ENCODE measurements around the gene TBC1D21. TPM values are rescaled to one million over a fixed set of nuclear protein-coding genes. Genes with fewer than 3 reads are reported as not detected.
A peak's percentile ranks its signal among the peaks of the same experiment; 100 is the strongest.

The TBC1D21 gene
- total RNA-seq, 2 experiments from 2014 or later = not detected

DNA sequence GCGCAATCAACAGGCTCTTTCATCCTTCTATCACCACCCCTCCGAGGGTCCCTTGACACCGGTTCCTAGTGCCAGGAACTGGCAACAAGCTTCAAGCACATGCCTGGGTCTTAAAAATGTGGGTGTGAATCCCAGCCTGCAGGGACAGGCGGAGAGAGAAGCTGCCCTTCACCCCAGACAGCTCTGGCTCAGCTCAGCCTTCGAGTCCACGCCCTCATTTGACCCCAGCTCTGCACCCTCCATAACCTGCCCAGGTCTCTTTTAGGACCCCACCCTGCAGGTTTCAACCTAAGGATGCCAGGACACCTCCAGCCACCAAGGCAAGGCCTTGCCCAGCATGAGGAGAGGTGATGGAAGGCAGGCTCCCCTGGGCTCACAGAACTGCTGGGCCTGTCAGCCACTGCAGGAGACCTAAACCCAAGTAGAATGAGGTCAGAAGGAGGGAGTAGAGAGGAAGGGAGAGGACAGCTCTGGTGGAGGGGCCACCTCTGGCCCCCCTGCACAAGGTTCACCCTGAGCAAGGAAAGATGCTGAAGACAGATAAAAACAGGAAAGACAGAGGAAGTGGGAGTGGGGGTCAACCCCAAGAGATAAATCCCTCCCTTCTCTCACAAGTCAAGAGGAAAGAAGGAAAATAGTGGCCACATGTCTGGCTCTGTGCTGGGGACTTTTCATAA lies 50.3 kb downstream of the TBC1D21 start:
- Histone ChIP-seq H3K9me3 (ENCODE audit: control insufficient read depth in 1 of 2, insufficient read depth in 1 of 2, low read length in 2 of 2) (peaks cover 0 to 7% of the 10 kb centered on the region in 2 experiments), H3K4me3 (ENCODE audit: low read length) (no peak overlapping the region), H3K36me3 (ENCODE audit: insufficient read depth, low read length) (peaks cover 2% of the 10 kb centered on the region), H3K27me3 (ENCODE audit: control insufficient read depth in 1 of 2, insufficient read depth in 2 of 2, low read length in 2 of 2) (no peaks in the 10 kb centered on the region), H3K4me1 (ENCODE audit: insufficient read depth, low read length) (peaks cover 83% of the 10 kb centered on the region), H3K27ac (ENCODE audit: low read depth in 1 of 2, low read length in 2 of 2) (peak overlapping the region in 1 of 2 donors; percentile 63)
- Mint-ChIP-seq H3K4me3 (peak overlapping the region; percentile 67), H3K36me3 (ENCODE audit: low read depth) (peaks cover 17% of the 10 kb centered on the region), H3K4me1 (ENCODE audit: low read depth) (peaks cover 53% of the 10 kb centered on the region), H3K27me3 (no peaks in the 10 kb centered on the region), H3K27ac (peak overlapping the region; percentile 85), H3K9me3 (no peaks in the 10 kb centered on the region)
- DNase-seq (no peak), ATAC-seq (ENCODE audit: poor library complexity) (no peak)
- POLR2A ChIA-PET = no interaction called here
- TF ChIP-seq, protein P1, sequence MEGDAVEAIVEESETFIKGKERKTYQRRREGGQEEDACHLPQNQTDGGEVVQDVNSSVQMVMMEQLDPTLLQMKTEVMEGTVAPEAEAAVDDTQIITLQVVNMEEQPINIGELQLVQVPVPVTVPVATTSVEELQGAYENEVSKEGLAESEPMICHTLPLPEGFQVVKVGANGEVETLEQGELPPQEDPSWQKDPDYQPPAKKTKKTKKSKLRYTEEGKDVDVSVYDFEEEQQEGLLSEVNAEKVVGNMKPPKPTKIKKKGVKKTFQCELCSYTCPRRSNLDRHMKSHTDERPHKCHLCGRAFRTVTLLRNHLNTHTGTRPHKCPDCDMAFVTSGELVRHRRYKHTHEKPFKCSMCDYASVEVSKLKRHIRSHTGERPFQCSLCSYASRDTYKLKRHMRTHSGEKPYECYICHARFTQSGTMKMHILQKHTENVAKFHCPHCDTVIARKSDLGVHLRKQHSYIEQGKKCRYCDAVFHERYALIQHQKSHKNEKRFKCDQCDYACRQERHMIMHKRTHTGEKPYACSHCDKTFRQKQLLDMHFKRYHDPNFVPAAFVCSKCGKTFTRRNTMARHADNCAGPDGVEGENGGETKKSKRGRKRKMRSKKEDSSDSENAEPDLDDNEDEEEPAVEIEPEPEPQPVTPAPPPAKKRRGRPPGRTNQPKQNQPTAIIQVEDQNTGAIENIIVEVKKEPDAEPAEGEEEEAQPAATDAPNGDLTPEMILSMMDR (IDR thresholded peaks at IDR 0.05) = no peak
- CTCF ChIA-PET = interaction anchor here (1.5 kb wide), 1 partner anchor 16 kb away, joined by 3 read pairs; no protein-coding TSS in a partner anchor
- intact Hi-C loops (cut with DNase I, micrococcal nuclease) = no loop called here

DNA sequence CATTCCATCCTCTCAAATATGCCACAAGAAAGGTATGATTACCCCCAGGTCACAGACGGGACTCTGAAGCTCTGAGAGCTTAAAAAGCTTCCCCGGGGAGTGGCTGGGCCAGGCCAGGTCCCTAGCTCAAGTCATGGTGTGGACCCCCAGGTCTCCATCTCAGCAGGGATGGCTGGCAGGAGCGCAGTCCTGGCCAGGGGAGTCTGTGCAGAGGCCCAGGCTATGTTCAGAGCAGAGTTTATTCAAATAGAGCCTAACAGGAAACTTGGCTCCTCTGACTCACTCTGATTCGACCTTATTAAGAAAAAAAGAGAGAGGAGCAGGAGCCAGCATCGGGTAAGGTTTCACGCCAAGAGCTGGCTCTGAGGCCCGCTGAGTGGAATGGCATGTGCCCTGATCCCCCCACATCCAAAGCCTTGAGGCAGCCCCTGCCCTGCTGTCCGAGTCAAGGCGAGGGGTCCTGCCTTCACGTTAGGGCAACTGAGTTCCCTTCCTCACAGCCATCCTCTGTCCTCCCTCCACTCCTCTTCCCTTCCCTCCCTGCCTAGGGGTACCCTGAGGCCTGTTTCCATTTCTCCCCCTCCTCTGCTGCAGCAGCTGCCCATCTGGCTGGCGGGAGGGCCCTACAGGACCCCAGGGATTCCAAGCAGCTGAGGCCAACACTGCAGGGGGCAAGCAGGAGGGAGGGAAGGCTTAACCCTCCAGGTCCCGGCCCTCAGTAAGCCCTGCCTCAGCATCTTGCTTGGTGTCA lies 51.0 kb downstream of the TBC1D21 start:
- Mint-ChIP-seq H3K27me3 (no peaks in the 10 kb centered on the region), H3K4me3 (peak overlapping the region; percentile 67)
- POLR2A ChIA-PET = no interaction called here

DNA sequence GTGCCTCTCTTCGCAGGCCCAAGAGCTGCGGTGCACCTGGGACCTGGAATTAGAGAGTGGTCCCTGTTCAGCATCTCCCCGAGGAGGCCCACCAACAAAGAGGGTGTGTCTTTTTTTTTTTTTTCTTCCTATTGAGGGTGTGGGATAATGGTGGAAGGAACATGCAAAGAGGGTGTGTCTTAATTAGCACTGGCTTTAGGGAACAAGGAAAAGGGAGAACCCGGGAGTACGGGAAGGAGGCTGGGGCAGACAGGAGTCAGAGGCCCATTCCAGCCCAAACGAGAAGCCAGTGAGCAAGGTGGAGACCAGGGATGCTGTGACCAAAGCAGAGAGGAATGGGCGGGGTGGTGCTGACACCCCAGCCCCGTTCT lies 52.5 kb downstream of the TBC1D21 start:
- ATAC-seq (ENCODE audit: poor library complexity) = no peak
- CTCF ChIA-PET = no interaction called here
- DNase-seq = no peak
- intact Hi-C loops (cut with DNase I, micrococcal nuclease) = loop anchor here in 1 of 2 experiments (5.0 kb wide), 1 partner anchor 54 kb away; the partner anchor contains the start of gene TBC1D21
- Histone ChIP-seq H3K27ac (ENCODE audit: low read depth in 1 of 2, low read length in 2 of 2) (no peak overlapping the region), H3K36me3 (ENCODE audit: insufficient read depth, low read length) (no peaks in the 10 kb centered on the region), H3K9me3 (ENCODE audit: control insufficient read depth in 1 of 2, insufficient read depth in 1 of 2, low read length in 2 of 2) (no peaks in the 10 kb centered on the region), H3K4me1 (ENCODE audit: insufficient read depth, low read length) (peaks cover 84% of the 10 kb centered on the region), H3K27me3 (ENCODE audit: control insufficient read depth in 1 of 2, insufficient read depth in 2 of 2, low read length in 2 of 2) (no peaks in the 10 kb centered on the region), H3K4me3 (ENCODE audit: low read length) (no peak overlapping the region)
- H3K9me3 Mint-ChIP-seq = no peaks in the 10 kb centered on the region
- H3K36me3 Mint-ChIP-seq (ENCODE audit: low read depth) = no peaks in the 10 kb centered on the region
- TF ChIP-seq, protein P1 (IDR thresholded peaks at IDR 0.05) = no peak
- no peak overlapping the region for H3K27ac Mint-ChIP-seq
- H3K27me3 Mint-ChIP-seq = no peaks in the 10 kb centered on the region
- H3K4me1 Mint-ChIP-seq (ENCODE audit: low read depth) = peaks cover 49% of the 10 kb centered on the region
- H3K4me3 Mint-ChIP-seq = peak overlapping the region; percentile 65
- POLR2A ChIA-PET = interaction anchor here (0.6 to 2.4 kb wide), 2 partner anchors 69 to 801 kb away, joined by 3 to 9 read pairs; partner anchors contain the start of gene PML

More for the DNA sequence above, 51.0 kb downstream of the TBC1D21 start:
- no peaks in the 10 kb centered on the region for H3K9me3 Mint-ChIP-seq
- TF ChIP-seq, protein P1 (IDR thresholded peaks at IDR 0.05) = no peak
- intact Hi-C loops (cut with DNase I, micrococcal nuclease) = no loop called here
- Histone ChIP-seq H3K27ac (ENCODE audit: low read depth in 1 of 2, low read length in 2 of 2) (peak overlapping the region; percentile 44 to 63), H3K9me3 (ENCODE audit: control insufficient read depth in 1 of 2, insufficient read depth in 1 of 2, low read length in 2 of 2) (peaks cover 0 to 1% of the 10 kb centered on the region in 2 experiments), H3K4me1 (ENCODE audit: insufficient read depth, low read length) (peaks cover 89% of the 10 kb centered on the region), H3K4me3 (ENCODE audit: low read length) (no peak overlapping the region), H3K27me3 (ENCODE audit: control insufficient read depth in 1 of 2, insufficient read depth in 2 of 2, low read length in 2 of 2) (no peaks in the 10 kb centered on the region), H3K36me3 (ENCODE audit: insufficient read depth, low read length) (peaks cover 2% of the 10 kb centered on the region)
- DNase-seq (peak in 4 of 14 experiments; percentile 32 to 54 (median 42)), ATAC-seq (ENCODE audit: poor library complexity) (peak; percentile 10)
- H3K27ac Mint-ChIP-seq = peak overlapping the region; percentile 85
- CTCF ChIA-PET = interaction anchor here (1.5 kb wide), 1 partner anchor 15 kb away, joined by 3 read pairs; no protein-coding TSS in a partner anchor
- peaks cover 12% of the 10 kb centered on the region for H3K36me3 Mint-ChIP-seq (ENCODE audit: low read depth)
- peaks cover 60% of the 10 kb centered on the region for H3K4me1 Mint-ChIP-seq (ENCODE audit: low read depth)

Data from CD4-positive, alpha-beta T cell (primary cell).